ENCODE measurements around the gene UFC1.

Gene UFC1

GRCh38 chr1:161196111-161196510 lies 42.3 kb downstream of the UFC1 start:
- DNase-seq = no peak

DNA sequence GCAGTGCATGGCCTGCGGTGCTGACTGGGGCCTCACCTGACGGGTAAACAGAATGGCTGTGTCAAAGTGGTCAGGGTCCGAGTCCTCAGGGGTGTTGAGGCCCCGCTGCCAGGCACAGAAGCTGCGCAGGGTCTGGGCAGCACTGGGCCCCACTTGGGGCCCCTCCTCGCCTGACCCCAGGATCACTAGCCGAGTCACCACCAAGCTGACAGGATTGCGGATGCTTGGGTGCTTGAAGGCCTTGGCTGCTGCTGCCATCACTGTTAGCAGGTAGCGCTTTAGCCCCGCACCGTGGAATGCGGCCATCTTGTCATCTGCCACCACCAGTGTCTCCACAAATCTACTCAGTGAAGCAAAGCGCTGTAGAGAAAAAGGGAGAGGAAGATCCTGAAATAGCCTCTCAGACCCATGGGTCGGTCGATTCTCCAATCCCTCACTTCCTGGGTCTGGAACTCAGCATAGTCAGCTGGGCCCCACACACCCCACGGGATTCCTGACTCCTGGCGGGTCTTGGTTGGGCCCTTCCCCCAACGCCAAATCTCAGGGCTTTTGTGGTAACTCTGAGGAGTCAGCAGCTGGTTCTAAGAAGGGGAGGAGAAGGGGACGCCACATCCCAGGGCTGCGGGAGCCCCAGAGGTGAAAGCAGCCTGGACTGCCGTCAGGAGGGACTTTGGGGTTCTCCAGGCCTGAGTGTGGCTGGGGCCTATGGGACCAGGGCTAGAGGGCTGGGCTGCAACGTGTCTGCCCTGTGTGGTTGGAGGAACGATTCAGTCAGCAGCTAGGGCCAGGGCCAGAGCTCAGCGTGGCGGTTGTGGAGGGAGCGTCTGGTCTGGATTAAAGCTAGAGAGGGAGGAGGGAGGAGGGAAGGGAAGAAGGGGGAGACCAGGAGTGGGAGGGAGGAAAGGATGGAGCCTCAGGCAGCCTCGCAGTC lies 43.0 kb downstream of the UFC1 start:
- DNase-seq = no peak

GRCh38 chr1:161197560-161198193 lies 43.9 kb downstream of the UFC1 start:
- no peak for DNase-seq

DNA sequence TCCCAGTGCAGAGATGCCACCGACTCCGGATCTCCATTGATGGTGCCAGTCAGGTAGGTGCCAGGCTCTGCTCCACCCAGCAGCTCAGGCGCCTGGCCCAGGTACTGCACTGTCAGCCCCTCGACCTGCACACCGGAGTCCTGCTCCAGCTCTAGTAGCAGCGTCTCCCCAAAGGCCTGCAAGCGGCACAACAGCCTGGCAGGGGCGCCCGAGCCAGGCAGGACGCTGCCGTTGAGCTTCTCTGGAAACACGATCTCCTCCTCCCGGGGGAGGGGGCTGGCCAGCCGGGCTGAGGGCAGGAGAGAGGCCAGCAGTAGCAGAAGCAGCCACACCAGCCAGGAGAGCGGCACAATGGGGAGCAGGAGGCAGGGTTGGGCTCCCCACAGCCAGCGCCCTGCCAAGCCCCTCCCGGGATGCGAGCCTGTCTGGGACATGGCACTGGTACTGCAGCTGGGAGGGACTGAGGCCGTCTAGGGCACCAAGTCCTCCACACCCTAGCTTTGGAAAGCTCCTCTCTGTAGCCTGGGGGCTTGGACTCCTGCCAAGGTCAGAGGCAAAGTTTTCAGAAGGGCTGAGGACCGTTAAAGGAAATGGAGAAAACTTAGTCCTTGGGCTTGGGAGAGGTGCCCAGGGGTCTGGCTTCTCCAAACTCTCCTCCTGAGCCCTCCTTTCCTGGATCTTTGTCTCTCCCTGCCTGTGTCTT lies 44.6 kb downstream of the UFC1 start:
- DNase-seq = no peak

GRCh38 chr1:161198897-161199431 lies 45.2 kb downstream of the UFC1 start, which contains the start of gene ADAMTS4:
ADAMTS4 (minus strand) TSS chr1:161199054; CDS start chr1:161198627, 427 bp downstream.
- DNase-seq = no peak

DNA sequence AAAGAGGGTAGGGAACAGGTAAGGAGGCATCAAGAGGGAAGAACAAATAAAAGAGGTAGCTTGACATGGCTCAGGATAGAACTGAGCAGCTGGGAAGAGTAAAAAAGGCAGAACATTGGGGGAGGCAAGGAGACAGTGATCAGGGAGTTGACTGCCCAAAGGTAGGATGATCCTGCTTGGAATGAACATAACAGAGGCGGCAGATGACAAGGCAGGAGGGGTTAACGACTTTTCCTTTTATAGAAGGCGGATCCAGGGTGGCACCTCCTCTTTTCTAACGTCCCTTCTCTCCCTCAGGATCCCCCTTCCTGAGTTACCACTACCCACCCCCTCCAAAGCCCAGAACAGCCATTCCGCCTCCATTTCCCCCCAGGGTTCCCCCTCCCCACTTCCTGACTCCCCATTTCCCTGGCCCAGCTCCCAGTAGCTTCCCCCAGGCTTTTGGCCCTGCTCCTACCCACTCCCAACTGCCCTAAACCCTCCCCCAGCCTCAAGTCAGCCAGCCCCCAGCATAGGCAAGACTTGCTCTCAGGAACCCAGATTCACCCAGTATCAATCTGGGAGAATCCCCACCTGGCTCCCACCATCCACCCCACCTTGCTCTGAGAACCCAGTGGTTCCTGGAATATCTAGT lies 45.8 kb downstream of the UFC1 start:
- DNase-seq = no peak

DNA sequence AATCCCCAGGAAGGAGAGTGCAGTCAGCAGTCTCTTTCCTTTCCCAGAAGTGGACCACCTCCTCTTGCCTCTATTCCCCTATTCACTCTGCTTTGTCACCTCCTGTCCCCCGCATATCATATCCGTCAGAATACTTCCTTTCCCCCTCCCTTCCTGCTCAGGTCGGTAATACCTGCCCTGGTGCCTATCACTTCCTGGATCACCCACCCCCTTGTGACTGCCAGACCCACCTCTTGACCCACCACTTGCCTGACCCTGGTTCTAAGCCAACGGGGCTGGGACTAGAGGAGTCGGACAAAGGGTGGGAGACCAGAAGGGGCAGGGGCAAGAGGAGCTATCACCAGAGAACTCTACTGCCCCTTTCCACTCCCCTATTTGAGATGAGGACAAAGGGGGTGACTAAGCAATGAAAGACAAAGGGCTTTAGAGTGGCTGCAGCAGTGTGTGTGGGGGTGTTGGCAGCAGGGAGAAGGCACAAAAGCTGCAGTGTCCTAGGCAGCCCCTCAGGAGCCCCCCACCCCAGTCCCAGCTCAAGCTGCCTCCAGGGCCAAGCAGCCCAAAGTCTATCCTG lies 46.7 kb downstream of the UFC1 start:
- DNase-seq = peak; percentile 44

DNA sequence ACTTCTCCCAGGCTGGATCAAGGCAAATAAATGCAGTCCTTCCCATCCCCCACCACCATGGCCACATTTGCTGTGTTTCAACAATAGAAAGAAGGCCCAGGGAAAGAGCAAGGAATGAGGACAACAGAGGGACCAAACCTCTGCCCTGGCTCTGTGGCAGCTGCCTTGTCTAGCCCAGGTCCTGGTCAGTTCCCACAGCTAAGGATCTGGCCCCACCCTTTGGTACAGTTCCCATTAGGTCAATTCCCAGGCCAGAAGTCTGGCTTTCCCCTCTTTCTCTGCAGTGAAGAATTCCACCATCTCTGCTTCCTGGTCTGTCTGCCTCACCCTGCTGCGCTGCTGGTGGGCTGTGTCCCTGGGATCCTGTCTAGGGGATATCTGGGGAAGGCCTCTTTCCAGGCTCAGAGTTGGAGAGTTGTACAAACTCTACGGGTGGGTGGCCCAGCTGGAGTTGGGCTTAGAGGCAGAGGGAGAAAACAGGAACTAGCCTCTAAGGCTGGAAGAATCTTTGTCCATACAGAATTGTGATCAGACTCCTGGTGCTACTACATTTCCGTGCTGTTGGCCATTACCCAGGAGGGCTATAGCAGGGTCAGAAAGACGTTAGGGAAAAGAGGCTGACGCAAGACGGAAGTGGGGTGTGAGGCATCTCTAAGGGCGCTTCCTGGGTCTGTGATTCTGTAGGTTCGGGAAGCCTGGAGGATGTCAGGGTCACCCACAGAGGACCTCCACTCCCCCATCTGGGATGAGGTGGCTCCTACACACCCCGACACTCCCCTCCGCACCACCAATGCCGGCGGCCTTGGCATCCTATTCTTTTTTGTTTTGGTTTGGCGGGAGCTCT lies 47.4 kb downstream of the UFC1 start:
- DNase-seq = no peak

DNA sequence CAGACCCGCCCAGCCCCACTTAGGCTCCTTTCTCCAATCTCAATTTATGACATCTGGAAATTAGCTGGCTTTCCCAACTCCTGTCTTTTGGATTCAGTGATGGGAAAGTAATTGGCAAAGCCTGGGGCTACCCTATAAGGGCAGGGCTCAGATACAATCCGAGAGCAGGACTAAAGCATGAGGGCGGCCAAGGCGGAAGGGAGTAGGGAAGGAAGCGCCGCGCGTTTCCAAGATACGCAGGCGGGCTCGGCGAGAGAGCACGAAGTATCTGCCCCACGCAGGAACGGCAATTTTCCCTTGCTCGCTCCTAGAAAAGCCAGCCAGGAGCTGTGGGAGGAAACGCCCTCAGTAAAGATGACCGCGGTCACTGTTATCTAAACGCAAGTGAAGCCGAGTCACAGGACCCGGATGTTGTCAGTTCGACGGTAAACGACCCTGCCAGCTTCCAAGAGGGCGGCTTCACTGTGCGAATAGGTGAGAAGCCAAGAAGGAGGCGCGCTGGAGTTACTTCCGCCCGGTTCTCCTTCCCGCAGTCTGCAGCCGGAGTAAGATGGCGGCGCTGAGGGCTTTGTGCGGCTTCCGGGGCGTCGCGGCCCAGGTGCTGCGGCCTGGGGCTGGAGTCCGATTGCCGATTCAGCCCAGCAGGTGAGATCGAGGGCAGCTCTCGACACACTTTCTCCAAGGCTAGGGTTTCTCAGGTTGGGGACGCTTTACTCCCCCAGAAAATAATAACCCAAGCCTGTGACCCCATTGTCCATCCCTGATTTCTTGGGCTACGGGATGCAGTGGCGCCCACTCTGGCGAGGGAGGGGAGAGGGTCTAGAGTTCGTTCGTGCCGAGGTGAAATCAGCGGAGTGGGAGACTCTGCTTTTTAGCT lies 48.3 kb downstream of the UFC1 start, which contains the start of gene NDUFS2:
NDUFS2 (plus strand) TSS at position 532 of the 877 bp plus-strand sequence; CDS start at position 551, 19 bp downstream.
- DNase-seq = peak; percentile 97

- DNase-seq = no peak
Measured at GRCh38 chr1:161206411-161207140, 52.8 kb downstream of the UFC1 start.

DNA sequence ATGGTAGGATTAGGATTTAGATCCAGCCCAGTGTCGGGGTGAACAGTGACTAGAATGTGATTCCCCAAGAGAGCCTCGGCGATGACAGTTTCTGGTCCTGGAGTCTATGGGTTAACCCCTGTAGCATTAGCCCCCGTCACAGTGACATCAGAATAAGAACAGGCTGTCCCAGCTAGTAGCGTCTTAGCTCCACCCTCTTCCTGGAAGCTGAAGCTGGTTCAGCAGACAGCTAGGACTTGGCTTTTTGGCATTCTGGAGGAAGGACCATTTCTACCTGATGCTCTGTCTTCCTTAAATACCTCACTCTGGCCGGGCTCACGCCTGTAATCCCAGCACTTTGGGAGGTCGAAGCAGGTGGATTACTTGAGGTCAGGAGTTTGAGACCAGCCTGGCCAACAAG lies 53.4 kb downstream of the UFC1 start:
- DNase-seq = no peak
